ENCODE data around the gene DMWD. TPM values are rescaled to one million over a fixed set of nuclear protein-coding genes. Genes with fewer than 3 reads are reported as not detected.

DMWD gene
- total RNA-seq, 4 donors from 2014 or later = 9.1 to 32.2 (median 23.5) TPM

DNA sequence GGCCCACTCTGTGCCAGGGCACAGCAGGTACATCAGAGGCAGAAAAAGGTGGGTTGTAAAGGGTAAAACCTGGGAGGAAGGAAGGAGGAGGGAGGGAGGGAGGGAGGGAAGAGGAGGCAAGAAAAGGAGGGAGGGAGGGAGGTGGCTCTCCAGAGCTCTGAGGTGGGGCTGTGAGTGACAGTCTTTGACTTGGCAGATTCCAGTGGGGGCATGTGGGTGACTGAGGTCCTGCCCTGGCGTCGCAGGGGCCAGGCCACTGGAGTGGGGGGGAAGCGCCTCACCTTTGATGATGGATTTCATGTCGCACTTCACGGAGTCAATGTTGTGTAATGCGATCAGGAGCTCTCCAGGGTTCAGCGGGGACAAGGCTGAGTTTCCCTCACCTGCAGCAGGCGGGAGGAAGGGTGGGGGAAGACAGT lies 28.5 kb upstream of the DMWD start:
- WGBS, 2 donors = 63 to 77% methylated on average over 7 of the region's 8 CpGs
- peaks cover 16 to 76% (median 17%) of the 10 kb centered on the region in 3 donors for H3K36me3 ChIP-seq
- peaks cover 7 to 58% (median 21%) of the 10 kb centered on the region in 3 donors for H3K4me1 ChIP-seq
- no peaks in the 10 kb centered on the region for H3K9me3 ChIP-seq
- no peak for DNase-seq
- no peak overlapping the region for H3K4me3 ChIP-seq
- intact Hi-C loops (cut with DNase I) = no loop called here
- no peak overlapping the region for H3K27ac ChIP-seq
- no peak for TF ChIP-seq CTCF (IDR thresholded peaks at IDR 0.05)
- TF ChIP-seq POLR2A (IDR thresholded peaks at IDR 0.05) = no peak
- H3K27me3 ChIP-seq = no peaks in the 10 kb centered on the region

DNA sequence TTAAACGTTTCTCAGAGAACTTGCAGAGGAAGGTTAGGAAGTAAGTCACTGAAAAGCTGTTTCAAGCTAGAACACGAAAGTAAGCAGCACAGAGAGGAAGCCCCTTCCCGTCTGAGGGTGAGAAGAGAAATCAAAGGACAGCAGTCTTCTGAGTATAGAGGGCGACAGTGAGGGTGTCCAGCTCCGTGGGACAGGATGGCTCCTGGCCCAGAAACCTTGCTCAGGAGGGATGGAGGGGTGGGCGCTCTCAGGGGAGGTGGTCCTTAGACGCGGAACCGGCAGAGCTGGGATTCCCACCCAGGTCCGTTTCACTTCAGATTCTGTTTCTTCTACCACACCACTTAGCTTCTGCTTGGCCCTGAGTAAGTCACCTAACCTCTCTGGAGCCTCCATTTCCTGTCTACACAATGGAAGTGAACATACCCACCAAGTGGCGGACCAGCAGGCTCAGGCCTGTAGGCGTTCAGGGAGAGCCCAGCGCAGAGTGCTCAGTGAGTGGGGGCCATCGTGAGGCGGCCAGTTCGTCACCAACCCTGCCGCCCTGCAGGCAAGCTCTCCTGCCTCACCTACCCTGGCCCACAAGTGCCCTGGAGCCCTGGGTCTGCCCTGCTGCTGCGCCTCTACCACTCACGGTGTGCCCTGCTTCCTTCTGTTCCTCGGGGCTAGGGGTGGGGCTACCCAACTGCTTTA lies 27.9 kb upstream of the DMWD start:
- Histone ChIP-seq H3K27me3 (peaks cover 0 to 3% (median 0%) of the 10 kb centered on the region in 4 donors), H3K4me3 (no peak overlapping the region), H3K9me3 (no peaks in the 10 kb centered on the region), H3K27ac (no peak overlapping the region), H3K36me3 (peaks cover 10 to 71% (median 12%) of the 10 kb centered on the region in 3 donors), H3K4me1 (peaks cover 13 to 64% (median 21%) of the 10 kb centered on the region in 3 donors)
- no peak for DNase-seq
- intact Hi-C loops (cut with DNase I) = no loop called here
- 57 to 76% methylated on average over 9 to 18 of the region's 20 CpGs for WGBS, 2 donors
- no peak for TF ChIP-seq CTCF (IDR thresholded peaks at IDR 0.05)
- TF ChIP-seq POLR2A (IDR thresholded peaks at IDR 0.05) = no peak

DNA sequence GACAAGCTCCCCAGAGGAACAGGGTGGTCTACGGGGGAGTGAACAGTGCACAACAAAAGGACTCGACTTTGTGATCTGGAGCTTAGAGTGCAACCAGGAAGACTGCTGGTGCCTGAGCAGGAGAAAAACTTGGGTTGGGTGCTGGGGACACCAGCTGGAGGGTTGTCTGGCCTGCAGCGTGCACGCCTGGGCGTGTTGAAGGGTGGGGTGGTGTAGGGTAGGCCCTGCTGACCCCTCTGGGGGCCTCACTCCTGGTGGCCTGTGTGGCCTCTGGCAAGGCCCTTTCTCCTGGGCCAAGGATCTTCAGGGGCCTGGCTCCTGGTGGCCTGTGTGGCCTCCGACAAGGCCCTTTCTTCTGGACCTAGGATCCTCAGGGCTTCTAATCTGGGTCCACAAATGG lies 27.1 kb upstream of the DMWD start:
- TF ChIP-seq CTCF (IDR thresholded peaks at IDR 0.05) (no peak), POLR2A (IDR thresholded peaks at IDR 0.05) (no peak)
- DNase-seq = no peak
- intact Hi-C loops (cut with DNase I) = no loop called here
- Histone ChIP-seq H3K4me3 (no peak overlapping the region), H3K4me1 (peaks cover 19 to 66% (median 26%) of the 10 kb centered on the region in 3 donors), H3K36me3 (peaks cover 2 to 63% (median 8%) of the 10 kb centered on the region in 3 donors), H3K27ac (no peak overlapping the region), H3K27me3 (peaks cover 0 to 10% (median 0%) of the 10 kb centered on the region in 4 donors), H3K9me3 (no peaks in the 10 kb centered on the region)
- 76 to 78% methylated on average over 3 to 5 of the region's 6 CpGs for WGBS, 2 donors

DNA sequence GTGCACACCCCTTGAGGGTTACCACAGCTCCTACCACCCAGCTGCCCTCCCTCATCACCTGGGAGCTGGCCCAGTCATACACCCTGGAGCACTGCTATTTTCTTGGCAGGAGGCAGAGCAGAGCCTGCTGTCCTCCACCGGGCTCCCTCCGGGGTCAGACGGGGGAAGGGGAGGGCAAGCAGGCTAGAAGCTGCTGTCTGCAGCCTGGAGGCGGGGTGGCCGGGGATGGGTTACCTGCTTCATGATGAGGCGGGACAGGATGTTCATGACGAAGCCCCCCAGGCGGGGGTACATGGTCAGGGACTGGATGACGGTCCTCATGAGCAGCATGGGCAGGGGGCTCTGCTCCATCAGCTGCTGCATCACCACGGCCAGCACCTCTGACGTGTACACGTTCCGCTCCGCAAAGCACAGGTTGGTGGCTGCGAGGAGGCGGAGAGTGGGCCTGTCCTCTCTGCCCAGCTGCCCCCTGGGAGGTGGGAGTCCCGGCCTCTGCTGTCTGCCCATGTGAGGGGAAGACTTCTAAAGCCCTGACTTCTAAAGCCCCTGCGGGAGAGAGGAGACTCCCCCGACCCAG lies 25.2 kb upstream of the DMWD start:
- H3K27me3 ChIP-seq = peaks cover 0 to 19% (median 0%) of the 10 kb centered on the region in 4 donors
- intact Hi-C loops (cut with DNase I) = no loop called here
- WGBS, 2 donors = 78% methylated on average over 9 of the region's 19 CpGs; no CpG with 5 or more reads in 1 of the 2 donors
- peaks cover 19 to 63% (median 20%) of the 10 kb centered on the region in 3 donors for H3K4me1 ChIP-seq
- no peak for TF ChIP-seq CTCF (IDR thresholded peaks at IDR 0.05)
- TF ChIP-seq POLR2A (IDR thresholded peaks at IDR 0.05) = no peak
- DNase-seq = no peak
- peaks cover 0 to 43% (median 5%) of the 10 kb centered on the region in 3 donors for H3K36me3 ChIP-seq
- no peaks in the 10 kb centered on the region for H3K9me3 ChIP-seq
- no peak overlapping the region for H3K27ac ChIP-seq
- H3K4me3 ChIP-seq = no peak overlapping the region

DNA sequence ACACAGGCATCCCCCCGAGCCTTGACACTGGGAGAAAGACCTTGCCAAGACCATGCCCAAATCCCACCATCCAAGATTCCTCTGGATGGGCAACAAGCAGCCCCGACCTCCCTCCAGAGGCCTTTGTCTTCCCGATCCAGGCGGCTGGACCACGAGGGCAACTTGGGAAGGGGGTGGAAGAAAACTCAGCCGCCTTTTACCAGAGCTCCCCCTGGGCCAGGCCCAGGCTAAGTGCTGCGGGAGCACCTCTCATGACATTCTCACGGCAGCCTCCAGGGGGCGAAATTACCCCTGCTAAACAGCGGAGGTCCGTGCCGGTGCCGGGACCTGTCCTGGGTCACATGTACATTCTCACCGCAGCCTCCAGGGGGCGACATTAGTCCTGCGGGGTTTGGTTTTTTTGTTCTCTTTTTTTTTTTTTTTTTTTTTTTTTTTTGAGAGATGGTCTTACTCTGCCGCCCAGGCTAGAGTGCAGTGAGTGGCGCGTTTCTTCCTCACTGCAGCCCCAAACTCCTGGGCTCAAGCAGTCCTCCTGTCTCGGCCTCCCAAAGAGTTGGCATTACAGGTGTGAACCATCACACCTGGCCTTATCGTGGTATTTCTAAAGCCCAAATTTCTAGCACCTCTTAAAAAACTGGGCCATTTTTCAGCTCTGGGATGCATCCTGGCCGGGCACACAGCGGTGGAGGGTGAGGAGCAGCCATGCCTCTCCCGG lies 24.5 kb upstream of the DMWD start:
- Histone ChIP-seq H3K27me3 (peaks cover 0 to 19% (median 0%) of the 10 kb centered on the region in 4 donors), H3K27ac (no peak overlapping the region), H3K36me3 (peaks cover 0 to 37% (median 0%) of the 10 kb centered on the region in 3 donors), H3K9me3 (no peaks in the 10 kb centered on the region), H3K4me3 (no peak overlapping the region), H3K4me1 (peaks cover 19 to 70% (median 20%) of the 10 kb centered on the region in 3 donors)
- 13 to 17% methylated on average over 14 to 20 of the region's 24 CpGs for WGBS, 2 donors
- TF ChIP-seq CTCF (IDR thresholded peaks at IDR 0.05) (peak; percentile 92 to 98 (median 96)), POLR2A (IDR thresholded peaks at IDR 0.05) (no peak)
- intact Hi-C loops (cut with DNase I) = no loop called here
- DNase-seq = peak; percentile 66
